GM18873 (cell line): ENCODE results near the gene ATF2.
A peak's percentile ranks its signal among the peaks of the same experiment; 100 is the strongest.

Source experiments
- ATAC-seq: cut with Tn5 transposase; IDR thresholded peaks from one replicate; pipeline ENCODE4 v1.9.1; 2021; ENCODE audit warnings: mild to moderate bottlenecking, moderate library complexity, moderate number of reproducible peaks; ENCODE audit not compliant: unreplicated experiment, low FRiP score

Gene ATF2, protein sequence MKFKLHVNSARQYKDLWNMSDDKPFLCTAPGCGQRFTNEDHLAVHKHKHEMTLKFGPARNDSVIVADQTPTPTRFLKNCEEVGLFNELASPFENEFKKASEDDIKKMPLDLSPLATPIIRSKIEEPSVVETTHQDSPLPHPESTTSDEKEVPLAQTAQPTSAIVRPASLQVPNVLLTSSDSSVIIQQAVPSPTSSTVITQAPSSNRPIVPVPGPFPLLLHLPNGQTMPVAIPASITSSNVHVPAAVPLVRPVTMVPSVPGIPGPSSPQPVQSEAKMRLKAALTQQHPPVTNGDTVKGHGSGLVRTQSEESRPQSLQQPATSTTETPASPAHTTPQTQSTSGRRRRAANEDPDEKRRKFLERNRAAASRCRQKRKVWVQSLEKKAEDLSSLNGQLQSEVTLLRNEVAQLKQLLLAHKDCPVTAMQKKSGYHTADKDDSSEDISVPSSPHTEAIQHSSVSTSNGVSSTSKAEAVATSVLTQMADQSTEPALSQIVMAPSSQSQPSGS

DNA sequence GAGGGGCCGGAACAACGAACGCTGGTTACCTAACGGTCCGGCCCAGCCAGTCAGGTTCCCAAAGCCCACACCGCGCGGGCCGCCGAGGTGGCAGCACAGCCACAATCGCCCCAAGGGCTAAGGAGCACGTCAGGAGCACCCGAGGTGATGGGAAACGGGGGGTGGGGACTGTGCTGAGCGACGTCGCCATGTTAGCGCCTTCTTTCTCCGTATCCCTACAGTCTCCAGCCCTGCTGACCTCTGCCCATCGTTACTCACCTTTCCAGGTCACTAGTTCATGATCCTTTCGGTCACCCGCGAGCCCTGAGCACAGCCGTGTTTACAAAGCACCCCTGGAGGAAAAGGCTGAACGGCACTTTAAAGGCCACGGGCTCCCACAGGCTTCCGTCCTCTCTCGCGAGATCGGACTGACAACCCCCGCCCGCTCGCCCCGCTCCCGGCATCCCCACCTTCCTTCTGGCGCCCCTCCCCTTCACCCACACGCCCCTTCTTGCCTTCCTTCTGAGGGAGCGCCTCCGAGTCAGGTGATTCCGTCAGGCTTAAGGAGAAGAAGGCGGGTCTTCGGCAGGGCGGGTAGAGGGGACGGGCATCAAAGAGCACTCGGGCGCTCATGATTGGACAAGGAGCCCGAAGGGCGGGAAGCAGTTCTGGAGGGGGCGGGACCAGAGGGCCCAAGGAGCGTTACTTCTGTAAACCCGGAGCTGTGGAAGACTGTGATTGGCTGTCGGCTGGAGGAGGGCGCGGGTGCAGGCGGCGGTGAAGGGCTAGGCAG, at the start of gene ATF2:
Gene ATF2 (minus strand): TSS at position 412 of the 772 bp plus-strand sequence. CDS start 31,760 bp downstream, outside the sequence.
- peak; percentile 96 for ATAC-seq

DNA sequence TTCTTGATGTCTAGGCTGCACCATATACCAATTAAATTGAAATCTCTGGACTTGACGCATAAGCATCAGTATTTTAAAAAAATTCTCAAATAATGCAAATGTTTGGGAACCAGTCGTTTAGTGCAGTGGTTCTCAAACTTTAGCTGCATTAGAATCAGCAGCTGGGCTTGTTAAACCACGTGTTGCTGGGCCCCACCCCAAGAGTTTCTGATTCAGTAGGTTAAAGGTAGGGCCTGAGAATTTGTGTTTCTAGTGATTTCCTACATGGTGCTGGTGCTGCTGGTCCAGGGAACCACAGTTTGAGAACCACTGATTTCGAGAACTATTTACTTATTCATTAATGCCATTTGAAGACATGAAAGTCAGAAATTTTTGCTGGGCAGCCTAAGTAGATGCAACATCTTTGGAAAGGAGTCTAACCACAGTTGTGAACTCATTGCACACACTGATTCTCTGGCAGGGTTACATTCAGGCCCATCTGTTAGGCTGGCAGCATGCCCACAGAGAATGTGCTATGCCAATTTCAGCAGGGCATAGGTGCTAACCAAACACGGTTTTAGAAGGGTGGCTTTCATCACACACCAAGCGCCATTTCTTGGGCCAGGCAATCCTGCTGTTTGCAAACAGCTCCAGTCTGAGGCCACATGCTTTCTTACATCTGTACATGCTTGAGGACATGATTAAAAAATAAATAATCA, 39.9 kb upstream of the ATF2 start:
- ATAC-seq = no peak

DNA sequence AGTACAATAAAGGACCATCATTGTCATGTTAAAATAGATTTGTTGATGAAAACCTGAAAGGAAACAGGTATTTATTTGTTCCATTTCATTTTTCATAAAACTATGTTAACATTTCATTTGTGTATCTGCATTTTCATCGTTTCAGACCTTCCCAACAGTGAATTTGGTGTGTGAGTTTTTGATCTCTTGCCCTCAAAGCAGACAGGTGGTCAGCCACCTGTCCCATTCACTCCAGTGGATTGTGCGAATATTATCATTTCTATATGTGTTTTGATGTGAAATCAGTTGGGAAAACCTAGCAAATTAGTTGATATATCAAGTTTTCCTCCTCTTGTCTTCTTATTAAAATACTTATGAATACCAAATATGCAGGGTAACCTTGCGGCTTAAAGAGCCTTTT, 38.9 kb upstream of the ATF2 start:
- no peak for ATAC-seq

DNA sequence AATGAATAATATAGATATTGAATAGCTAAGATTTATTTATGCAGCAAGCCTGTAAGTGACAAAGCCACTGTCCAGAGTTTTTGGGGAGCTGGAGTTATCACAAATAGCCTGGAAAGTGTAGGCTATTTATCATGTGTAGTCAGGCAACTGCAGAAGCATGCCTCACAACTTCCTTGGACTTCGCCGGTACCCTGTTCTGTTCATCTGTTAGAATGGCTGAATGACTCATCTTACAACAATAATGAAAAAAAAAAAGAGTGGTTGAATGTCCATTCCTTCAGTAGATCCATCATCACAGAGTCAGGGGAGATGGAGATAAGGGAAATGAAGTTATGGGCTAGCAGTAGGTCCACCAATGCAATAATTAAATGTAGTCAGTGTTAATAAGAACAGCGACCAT, 37.5 kb upstream of the ATF2 start:
- ATAC-seq = no peak

DNA sequence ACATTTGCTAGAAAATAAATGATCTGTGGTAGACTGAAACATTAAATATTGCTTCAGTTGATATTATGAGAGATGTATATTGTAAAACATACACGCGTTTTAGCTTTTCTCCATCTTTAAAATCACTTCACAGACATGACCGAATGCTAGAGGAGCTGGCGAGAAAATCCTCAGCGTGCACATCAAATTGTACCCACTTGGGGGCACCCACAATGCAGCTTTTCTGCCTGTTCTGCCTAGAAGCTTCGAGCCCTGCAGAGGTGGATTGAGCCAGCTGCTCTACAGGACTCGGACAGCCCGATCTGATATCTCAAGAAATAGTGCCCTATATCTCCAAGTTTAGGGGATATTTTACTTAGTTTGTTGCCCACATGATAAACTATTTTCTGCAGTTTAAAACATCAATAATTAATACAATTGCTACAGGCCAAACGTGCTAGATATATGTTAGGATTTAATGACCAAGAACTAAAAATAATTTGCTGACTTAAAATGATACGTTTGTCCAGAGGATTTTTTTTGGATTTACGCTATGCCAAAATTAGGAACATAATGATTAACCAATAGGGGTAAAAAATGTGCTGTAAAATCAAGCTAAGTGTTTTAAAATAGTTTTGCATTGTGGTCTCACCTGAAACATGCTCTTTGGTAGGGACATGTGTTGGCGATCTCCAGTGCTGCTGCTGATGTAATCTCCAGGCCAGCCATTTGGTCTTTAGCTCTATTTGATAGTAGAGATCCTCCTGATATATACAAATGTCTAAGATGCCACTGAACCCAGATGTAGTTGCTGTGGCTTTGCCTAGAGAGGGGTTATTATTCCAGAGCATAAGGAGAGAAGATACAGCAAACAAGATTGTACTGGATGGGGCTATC, 35.9 kb upstream of the ATF2 start:
- peak; percentile 68 for ATAC-seq

DNA sequence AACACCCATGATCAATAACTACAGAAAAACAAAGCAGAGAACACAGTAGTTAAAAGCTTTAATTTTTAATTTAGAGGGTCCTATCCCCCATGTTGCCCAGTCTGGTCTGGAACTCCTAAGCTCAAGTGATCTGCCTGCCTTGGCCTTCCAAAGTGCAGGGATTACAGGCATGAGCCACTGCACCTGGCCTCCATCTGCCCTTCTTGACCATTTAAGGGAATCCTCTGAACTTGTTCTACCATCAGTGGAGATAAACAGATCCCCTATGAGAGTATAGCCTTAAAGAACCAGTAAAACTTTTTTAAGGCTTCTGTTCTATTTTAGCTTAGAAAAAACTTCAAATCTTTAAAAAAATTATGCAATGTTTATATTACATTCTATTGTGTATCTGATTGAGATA, 27.0 kb upstream of the ATF2 start:
- no peak for ATAC-seq

DNA sequence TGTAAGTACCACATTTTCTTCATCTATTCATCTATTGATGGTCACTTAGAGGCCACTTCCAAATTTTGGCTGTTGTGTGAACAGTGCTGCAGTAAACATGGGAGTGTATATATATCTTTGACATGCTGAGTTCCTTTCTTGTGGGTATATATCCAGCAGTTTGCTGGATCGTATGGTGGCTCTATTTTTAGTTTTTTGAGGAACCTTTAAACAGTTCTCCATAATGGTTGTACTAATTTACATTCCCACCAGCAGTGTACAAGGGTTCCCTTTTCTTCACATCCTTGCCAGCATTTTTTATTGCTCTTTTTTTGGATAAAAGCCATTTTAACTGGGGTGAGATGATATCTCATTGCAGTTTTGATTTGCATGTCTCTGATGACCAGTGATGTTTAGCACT, 20.8 kb upstream of the ATF2 start:
- no peak for ATAC-seq

DNA sequence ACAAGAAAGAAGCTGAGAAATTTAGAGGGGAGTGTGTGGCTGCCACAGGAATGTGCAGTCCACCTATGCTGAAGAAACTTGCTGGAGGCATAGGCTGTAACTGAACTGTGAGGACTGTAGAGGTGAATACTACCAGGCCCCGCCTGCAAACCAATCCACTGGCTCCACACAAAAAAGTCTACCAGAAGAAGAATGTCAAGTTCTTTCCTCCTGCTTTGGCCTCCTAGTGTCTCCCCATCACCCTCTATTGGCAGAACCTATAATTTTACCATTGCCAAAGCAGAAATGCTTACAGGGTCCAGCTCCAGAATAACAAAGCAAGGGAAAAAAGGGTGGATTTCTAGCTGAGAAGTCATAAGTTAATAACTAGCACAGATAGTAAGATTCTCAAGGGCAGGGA, 19.4 kb upstream of the ATF2 start:
- ATAC-seq = no peak

DNA sequence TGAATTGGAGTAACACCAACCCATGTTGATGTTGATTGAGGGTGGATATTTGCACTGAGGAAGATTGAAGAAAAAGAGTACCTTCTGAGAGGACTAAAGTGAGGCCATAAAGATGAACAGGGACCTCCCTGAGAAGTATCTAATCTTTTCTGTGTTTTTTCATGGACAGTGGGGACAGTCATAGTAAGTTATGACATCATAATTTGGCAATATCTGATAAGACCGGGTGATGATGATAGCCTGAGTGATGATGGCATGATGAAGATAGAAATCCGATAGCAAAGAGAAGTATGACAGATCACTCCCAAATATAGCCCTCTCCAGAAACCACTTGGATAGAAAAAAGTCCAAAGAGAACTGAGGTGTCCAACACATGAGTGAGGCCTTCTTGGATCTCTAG, 15.7 kb upstream of the ATF2 start:
- ATAC-seq = no peak

DNA sequence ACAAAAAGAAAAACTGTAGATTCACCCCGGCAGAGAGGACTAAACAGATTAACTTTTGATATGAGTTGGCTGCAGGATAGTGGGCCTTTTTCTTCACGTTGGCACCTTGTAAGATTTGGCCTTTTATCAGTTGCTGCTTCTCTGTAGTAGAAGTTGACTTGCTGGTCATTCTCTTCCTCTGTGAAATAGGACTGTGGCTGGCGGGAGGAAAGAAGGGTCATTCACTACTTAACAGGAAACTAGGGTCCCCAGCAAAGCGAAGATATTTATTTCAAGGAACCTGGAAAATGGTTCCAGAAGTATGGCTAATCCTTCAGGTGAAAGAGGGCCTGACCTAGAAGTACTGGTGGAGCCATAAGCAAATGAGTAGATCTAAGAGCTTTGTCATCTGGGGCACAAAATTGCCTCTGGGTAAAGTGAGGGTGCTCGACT, 13.9 kb upstream of the ATF2 start:
- ATAC-seq = no peak

DNA sequence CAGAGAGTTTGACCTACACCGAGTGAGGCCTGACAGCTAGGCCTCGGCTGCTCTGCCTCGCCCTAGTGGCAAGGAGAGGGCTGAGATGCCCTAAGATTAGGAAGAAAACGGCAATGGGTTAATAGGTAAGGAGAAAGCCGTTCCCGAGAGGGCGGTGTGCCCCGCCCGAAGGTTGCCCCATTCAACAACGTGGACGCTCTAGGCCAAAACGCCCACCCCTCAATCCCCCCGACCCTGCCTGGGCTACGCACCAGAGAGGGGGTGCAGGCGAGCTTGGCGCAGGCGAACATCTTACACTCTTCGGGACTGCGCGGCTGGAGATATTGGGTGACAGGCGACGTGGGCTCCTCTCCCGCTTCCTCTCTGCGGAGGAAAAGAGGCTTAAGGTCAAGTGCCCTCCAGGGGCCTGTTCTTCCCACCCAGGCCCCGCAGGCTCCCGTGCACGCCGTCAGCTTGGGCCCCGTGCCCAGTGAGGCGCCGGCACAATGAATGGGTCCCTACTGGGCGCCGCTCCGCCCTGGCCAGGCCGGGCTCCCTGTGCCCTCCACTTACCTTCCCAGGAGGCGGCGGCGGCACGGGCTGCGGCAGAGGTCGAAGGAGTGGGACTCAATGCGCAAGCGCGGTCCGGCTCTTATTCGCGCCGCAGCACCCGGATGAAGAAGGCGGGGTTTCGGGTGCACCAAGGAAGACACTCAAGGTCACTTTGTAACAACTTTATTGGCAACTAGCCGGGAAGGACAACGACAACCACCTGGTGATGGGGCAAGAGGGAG, 13.3 kb upstream of the ATF2 start, which contains the start of gene ATP5MC3:
Gene ATP5MC3 (minus strand): TSS at position 607 of the 773 bp plus-strand sequence. CDS start 317 bp downstream, at position 290.
- peak; percentile 76 for ATAC-seq

DNA sequence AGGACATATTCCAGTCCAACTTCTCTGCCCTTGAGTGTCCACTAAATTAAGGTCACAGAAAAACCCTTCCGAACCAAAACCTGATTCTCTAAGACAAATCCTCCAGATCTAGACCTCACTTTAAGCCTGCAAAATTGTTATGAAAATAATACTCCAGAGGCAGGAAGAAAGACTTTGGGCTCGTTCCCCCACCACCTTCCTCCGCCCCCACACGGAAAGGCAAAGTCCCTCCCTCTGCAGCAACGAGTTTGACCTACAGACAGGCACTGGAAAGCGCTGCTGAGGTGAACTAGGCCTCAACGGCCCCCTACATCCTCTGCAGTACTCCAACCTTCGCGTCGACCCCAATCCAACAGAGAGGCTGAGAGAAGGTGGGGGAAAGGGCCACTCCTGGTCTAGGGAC, 12.7 kb upstream of the ATF2 start:
- peak; percentile 45 for ATAC-seq

DNA sequence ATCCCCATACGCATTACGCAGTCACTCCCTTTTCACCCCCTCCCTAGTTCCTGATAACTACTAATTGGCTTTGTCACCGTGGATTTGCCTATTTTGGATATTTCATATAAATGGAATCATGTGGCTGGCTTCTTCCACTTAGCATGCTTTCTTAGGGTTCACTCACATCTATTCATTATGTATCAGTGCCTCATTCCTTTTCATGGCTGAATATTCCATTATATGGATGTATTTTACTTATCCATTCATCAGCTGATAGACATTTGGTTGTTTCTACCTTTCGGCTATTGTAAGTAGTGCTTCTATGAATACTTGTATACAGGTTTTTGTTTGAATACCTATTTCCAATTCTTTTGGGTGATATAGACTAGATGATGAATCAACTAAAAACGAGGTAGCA, 8.6 kb upstream of the ATF2 start:
- ATAC-seq = no peak

DNA sequence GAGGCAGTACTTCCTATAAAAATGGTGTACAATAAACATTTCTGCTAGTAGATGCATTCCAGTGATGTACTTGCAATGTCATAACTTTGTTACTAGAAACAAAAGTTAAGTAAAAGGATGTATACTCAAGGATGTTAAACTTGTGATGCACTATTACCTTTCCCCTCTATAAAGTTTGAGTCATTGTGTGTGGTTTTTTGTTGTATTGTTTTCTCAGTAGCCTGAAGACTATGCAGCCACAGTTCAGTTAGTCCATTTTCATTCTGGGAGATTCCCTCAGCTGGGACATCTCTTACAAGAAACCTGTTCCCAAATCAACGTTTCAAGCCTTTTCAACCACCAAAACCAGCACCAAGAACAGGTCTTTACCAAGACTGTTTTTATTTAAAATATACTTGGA, 7.9 kb upstream of the ATF2 start:
- ATAC-seq = no peak

DNA sequence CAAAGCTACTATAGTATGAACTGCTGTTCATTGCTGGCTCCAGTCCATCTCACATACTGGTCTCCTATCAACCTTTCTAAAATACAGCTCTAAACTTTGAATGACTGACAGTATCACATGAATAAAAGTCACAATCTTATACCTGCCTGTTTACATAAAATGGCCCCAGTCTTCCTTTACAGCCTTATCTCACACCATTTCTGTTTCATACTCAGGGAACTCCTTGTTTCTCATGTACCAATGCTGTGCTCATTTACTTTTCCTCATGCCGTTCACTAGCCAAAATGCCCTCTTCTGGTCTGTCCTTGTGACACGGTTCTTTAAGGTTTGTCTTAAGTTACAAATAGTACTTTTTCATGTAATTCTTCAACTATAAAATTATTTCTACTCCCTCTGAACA, 7.3 kb upstream of the ATF2 start:
- ATAC-seq = no peak

DNA sequence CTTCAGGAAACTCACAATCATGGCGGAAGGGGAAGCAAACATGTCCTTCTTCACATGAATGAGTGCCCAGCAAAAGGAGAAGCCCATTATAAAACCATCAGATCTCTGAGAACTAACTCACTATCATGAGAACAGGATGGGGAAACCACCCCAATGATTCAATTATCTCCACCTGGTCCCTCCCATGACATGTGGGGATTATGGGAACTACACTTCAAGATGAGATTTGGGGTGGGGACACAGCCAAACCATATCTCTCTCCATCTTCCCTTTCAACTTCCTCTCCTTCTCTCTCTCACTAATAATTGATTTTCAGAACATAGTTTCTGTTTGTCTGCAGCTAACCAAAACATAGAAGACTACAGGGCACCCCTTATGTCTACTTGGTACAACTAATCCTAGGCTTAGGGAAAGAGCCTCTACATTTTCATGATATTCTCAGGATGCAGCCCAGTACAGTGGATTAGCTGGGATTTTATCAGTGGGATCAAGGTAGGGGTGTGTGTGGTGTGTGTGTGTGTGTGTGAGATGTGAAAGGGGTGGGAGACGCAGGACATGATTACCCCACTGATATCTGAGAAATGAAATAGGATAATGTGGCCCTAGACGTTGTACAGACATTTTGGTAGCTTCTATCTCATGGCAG, 2.8 kb upstream of the ATF2 start:
- no peak for ATAC-seq

DNA sequence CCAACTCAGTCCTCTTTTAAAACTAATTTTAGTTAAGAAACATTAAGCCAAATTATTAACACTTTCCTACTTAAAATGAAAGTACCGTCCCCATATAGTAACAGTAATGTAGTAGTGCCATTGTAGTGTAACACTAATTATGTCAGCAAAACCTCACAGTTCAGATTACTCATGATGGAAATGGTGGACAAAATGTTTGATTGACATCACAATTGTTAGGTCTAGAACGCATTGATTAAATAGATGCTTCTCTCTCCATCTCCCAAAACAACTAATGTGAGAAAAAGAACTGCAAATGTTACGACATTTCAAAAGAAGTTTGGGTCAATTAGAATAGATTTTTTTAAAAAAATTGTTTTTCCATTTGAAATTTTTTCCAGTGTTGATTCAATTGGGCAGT, 1.2 kb upstream of the ATF2 start:
- no peak for ATAC-seq

DNA sequence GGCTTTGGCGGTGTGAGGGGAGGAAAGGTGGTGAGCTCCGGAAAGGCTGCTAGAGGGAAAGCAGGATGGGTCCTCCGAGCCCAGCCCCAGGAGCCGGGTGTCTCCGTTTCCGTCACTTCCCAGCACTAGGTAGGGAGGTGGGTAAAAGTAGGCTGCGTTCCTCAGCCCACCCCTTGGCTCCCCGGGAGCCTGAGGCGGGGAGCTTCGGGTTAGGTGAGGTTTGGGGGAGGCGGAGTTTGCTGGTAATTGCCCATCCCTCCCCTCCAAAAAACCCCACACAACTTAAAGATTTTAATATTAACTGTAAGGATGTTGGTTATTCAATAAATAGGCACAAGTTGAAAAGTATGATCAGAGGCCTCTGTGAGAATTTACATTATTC, 552 bp upstream of the ATF2 start:
- ATAC-seq = peak; percentile 15
